Measurements from ENCODE around the gene SMARCD2.

- no peak for TF ChIP-seq CTCF (conservative IDR thresholded peaks at IDR 0.05)
- no peak for TF ChIP-seq EZH2 (IDR thresholded peaks at IDR 0.05; ENCODE audit: low read depth)
These were observed 10.8 kb upstream of the SMARCD2 start for GRCh38 chr17:63853260-63853659.
